RKO (cell line): ENCODE results near the gene CMTM5.
"Not testable (repeated sequence)": the region's sequence is repeated elsewhere in the genome, so short reads cannot be mapped to it uniquely, and the experiment has no call there.

Experiments used
- DNase-seq: peaks from one replicate; pipeline ENCODE4 v3.0.0-alpha.2; 2016; ENCODE audit warnings: low spot score

The CMTM5 gene

GRCh38 chr14:23399591-23399990, 22.7 kb downstream of the CMTM5 start:
- no peak for DNase-seq

- DNase-seq, result not testable (repeated sequence)
Observed at GRCh38 chr14:23400496-23401149, 23.8 kb downstream of the CMTM5 start.

GRCh38 chr14:23401291-23401690, 24.4 kb downstream of the CMTM5 start:
- DNase-seq, result no peak

GRCh38 chr14:23402296-23403138, 25.7 kb downstream of the CMTM5 start:
- DNase-seq, result no peak

- DNase-seq, result no peak
Observed at GRCh38 chr14:23403139-23403438, 26.2 kb downstream of the CMTM5 start.

- no peak for DNase-seq
Observed at GRCh38 chr14:23403908-23404307, 27.1 kb downstream of the CMTM5 start.

- DNase-seq, result no peak
Observed at GRCh38 chr14:23404331-23404900, 27.6 kb downstream of the CMTM5 start.

- DNase-seq, result no peak
Observed at GRCh38 chr14:23405096-23405495, 28.2 kb downstream of the CMTM5 start.

- no peak for DNase-seq
Observed at GRCh38 chr14:23405516-23406025, 28.7 kb downstream of the CMTM5 start.

- no peak for DNase-seq
Observed at GRCh38 chr14:23406244-23406643, 29.4 kb downstream of the CMTM5 start.

- DNase-seq, result no peak
Observed at GRCh38 chr14:23406725-23407355, 30.0 kb downstream of the CMTM5 start.

GRCh38 chr14:23407516-23408306, 30.9 kb downstream of the CMTM5 start, which contains the start of gene MYH6:
Gene MYH6 (minus strand): TSS chr14:23408273. CDS start chr14:23407223, 1,050 bp downstream.
- DNase-seq, result no peak

GRCh38 chr14:23408307-23408630, 31.4 kb downstream of the CMTM5 start:
- DNase-seq, result no peak

GRCh38 chr14:23409475-23409874, 32.6 kb downstream of the CMTM5 start:
- no peak for DNase-seq

GRCh38 chr14:23409966-23410635, 33.3 kb downstream of the CMTM5 start:
- no peak for DNase-seq

- DNase-seq, result no peak
Observed at GRCh38 chr14:23411563-23412525, 35.0 kb downstream of the CMTM5 start.

- DNase-seq, result no peak
Observed at GRCh38 chr14:23413681-23414080, 36.8 kb downstream of the CMTM5 start.

GRCh38 chr14:23414254-23414653, 37.4 kb downstream of the CMTM5 start:
- no peak for DNase-seq

- no peak for DNase-seq
Observed at GRCh38 chr14:23414906-23415820, 38.3 kb downstream of the CMTM5 start.
